HG03280 (cell line): ENCODE results near the gene LCTL.
"Not testable (repeated sequence)": the region's sequence is repeated elsewhere in the genome, so short reads cannot be mapped to it uniquely, and the experiment has no call there.

Experiments used
- ATAC-seq: cut with Tn5 transposase; IDR thresholded peaks from one replicate; pipeline ENCODE4 v1.9.1; 2021; ENCODE audit warnings: mild to moderate bottlenecking, moderate library complexity; ENCODE audit not compliant: unreplicated experiment

LCTL gene

GRCh38 chr15:66503780-66504562 lies 61.8 kb downstream of the LCTL start:
- no peak for ATAC-seq

GRCh38 chr15:66503041-66503648 lies 62.7 kb downstream of the LCTL start:
- ATAC-seq = not testable (repeated sequence)

DNA sequence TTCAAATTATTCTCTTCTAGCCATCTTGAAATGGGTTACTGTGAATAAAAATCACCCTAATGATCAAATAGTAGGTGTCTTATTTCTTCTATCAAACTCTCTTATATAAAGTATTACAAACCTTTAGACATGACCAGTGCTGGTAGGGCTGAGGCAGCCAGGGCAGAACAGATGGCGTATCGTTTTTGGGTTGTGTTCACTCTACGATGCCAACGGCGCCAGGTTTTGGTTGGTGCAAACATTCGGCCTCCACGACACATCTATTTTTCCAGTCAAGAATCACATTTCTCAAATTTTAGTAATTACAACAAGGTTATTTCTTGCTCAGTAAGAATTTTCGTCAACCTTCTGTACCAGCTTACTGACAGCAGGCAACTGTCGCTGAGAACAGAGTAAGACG lies 63.3 kb downstream of the LCTL start:
- ATAC-seq = no peak

DNA sequence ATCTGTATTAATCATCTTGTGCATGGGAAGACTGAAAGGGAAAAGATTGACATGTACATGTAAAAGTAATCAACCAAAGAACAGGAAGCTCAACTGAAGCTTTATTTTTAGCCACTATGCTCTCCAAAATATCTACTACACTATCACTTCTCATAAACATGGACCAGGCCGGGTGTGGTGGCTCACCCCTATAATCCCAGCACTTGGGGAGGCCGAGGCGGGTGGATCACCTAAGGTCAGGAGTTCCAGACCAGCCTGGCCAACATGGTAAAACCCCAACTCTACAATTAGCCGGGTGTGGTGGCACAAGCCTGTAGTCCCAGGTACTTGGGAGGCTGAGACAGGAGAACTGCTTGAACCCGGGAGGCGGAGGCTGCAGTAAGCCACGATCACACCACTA lies 65.5 kb downstream of the LCTL start:
- not testable (repeated sequence) for ATAC-seq

GRCh38 chr15:66498501-66499386 lies 67.1 kb downstream of the LCTL start:
- ATAC-seq = no peak
